Activated gamma-delta T cell (primary cell): ENCODE measurements around the gene RPLP2.

Experiments
- DNase-seq: peaks from one replicate; lab custom pipeline; 2025; lab: John Stamatoyannopoulos, UW

The RPLP2 gene

GRCh38 chr11:773830-774229 lies 35.9 kb upstream of the RPLP2 start:
- no peak for DNase-seq

DNA sequence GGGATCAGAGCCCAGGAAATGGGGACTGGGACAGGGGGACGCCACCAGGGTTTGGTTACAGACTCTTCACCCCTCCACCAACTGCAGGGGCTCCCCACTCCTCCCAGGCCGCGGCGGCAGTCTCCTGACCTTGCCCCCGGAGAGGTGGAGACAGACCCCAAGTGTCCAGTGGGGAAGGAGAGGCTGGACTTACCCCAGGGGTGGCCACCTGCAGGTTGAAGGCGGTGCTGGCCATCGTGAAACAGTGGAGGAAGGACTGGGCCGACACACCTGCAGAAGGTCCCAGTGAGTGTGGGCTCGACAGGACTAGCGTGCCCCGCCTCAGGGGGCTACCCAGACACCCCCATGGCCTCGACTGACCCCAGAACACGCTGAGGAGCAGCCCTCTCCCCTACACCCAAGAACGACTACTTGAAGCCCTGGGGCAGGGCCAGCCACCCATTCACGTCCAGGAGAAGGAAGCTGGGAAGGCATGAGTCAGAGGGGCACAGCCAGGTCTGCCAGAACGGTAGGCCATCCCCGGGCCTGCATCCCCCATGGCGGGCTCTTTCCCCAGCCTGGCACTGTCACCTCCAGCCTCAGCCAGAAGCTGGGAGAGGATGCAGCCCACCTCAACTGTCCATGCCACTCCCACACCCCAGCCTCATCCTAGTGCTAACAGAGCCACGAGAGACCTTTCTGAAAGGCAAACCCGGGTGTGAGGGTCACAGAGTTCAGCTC lies 34.7 kb upstream of the RPLP2 start:
- DNase-seq: no peak

GRCh38 chr11:776263-776560 lies 33.6 kb upstream of the RPLP2 start:
- DNase-seq: no peak

- DNase-seq: no peak
These were observed 33.0 kb upstream of the RPLP2 start for GRCh38 chr11:776561-777287.

DNA sequence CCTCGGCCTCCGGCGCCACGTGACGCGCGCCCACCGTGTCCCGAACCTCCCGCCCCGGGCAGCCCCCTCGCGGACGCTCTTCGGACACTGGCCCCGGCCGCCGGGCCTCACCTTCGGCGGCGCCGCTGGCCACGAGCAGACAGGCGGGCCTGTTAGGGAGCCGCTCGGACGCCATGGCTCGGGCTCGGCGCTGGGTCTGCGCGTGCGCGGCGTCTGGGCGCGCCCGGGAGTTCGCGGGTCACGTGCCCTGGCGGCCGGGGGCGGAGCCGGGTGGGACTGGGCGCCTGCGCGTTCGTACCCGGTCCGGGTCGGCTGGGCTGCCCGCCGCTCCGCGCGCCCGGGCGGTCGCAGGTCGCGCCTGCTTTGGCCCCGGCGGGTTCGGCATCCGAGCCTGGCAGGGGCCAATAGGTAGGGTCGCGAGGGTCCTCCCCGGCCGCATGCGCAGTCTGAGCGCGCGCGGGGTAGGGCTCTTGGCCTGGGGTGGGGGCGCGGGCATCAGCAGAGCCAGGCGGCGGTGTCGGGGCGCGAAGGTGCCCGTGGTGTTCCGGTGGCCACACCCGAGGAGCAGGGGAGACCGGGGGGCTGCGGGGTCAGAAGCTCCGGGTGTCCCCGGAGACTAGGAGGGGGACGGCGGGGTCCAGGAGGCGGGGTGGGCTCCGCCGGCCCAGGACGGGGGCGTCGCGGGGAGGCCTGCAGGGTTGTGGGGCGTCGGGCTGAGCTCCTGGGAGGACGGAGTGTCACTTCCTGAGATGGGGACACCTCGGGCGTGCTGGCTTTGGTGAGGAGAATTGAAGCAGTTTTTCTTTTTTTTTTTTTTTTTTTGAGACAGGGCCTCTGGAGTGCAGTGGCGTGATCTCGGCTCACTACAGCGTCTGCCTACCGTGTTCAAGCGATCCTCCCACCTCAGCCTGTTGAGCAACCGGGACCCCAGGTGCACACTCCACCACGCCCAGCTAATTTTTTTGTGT lies 32.2 kb upstream of the RPLP2 start, which contains the start of gene GATD1:
Gene GATD1, minus strand, starts transcription at position 200 of the 968 bp plus-strand sequence. Its CDS starts 25 bp downstream, at position 175.
- DNase-seq: peak; percentile 93

DNA sequence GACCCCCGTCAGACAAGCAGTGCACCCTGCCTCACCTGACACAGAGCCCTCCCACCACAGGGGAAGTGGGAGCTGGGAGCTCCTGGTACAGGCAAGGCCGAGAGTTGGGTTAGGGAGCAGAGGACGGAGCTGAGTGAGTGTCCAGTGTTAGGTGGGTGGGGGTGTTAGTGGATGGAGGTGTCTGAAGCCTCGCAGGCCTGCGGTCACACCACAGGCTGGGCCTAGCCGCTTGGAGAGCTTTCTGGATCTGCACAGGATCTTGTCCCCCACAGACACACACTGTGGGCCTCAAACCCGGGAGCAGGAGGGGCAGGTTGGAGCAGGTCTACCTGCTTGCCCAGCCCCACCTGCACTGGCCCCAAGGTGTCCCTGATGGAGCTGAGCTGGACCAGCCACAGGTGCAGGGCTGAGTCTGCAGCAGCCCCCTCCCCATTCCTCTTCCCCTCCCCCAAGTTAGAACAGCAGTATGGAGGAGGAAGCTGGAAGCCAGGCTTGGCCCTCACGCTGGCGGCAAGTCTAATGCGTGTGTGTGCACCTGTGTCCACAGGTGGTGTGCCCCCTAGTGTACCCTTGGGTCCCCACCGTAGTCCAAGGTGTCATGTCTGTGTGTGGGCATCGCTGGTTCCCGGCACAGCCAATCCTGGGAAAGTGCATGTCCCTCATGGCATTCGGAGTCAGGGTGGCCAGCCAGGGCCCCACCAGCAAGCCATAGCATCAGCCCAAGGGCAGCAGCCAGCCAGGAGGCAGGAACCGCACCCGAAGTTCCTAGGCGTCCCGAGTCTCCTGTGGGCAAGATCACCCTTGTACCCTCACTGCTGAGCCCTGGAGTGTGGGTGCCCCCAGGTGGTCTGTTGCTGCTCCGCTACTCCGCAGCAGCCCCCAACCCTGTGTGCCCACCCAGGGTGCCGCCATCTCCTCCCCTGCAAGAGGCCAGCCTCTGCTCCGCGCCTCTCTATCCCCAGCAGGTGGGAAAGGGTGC lies 30.5 kb upstream of the RPLP2 start:
- DNase-seq: no peak

DNA sequence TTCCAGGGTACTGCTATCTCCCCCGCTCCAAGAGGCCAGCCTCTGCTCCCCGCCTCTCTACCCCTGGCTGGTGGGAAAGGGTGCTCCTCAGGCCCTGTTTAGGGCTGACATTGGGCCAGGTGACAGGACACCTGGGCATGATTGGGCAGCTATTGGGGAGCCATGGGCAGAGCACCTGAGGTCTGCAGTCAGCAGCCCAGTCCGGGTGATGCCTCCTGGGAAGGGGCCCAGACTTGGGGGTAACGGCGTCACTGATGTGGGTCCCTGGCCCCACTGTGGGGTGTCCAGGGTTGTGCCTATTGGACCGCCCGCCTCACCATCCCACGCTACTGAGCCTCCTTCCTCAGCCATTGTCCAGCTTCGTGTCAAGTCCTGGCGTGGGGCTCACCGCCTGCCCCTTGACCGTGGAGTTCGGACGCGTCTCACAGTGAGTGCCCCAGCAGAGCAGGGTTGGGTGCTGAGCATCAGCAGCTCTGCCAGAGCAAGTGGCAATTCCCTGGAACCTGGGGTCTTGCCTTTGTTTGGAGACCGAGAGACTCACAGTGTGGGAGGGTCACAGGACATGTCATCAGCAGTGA lies 29.7 kb upstream of the RPLP2 start:
- no peak for DNase-seq

DNA sequence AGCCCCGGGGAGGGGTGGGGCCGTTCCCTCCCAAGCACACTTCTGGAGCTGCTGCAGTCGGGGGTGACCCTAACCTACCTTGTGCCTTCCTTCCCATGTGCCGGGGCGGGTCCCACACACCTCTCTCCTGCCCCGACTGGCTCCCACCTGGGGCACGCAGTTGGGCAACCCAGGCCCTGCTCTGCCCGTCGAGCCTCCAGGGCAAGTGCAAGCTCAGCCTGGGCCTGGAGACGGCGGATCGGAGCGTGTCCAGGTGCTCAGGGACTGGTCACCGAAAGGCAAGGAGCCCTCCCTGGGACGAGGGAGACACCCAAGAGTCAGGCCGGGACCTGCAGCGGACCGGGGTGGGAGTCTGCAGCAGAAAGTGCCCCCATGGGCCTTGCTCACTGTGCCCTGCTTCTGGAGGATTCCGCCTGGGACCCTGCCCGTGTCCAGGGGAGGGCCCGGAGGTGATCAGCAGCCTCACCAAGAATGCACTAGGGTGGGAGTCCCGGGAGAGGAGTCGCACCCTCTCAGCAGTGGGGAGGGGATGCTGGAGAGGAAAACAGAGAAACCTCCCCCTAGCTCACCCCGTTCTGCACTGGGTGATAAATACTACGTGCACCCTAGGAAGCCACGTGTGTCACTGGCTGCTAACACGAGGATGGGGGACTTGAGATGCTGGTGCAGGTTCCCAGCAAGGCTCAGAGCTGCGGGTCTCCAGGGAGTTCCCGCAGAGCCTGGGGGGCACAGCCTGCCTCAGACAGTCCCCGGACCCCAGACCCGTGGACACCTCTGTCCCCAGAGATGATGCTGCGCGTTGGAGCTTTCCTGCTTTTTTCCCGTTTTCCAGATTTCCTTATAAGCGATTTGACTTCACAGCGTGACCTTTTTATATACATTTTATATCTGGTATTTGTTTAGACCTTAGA lies 27.2 kb upstream of the RPLP2 start:
- no peak for DNase-seq

GRCh38 chr11:783581-784015 lies 26.2 kb upstream of the RPLP2 start:
- no peak for DNase-seq

DNA sequence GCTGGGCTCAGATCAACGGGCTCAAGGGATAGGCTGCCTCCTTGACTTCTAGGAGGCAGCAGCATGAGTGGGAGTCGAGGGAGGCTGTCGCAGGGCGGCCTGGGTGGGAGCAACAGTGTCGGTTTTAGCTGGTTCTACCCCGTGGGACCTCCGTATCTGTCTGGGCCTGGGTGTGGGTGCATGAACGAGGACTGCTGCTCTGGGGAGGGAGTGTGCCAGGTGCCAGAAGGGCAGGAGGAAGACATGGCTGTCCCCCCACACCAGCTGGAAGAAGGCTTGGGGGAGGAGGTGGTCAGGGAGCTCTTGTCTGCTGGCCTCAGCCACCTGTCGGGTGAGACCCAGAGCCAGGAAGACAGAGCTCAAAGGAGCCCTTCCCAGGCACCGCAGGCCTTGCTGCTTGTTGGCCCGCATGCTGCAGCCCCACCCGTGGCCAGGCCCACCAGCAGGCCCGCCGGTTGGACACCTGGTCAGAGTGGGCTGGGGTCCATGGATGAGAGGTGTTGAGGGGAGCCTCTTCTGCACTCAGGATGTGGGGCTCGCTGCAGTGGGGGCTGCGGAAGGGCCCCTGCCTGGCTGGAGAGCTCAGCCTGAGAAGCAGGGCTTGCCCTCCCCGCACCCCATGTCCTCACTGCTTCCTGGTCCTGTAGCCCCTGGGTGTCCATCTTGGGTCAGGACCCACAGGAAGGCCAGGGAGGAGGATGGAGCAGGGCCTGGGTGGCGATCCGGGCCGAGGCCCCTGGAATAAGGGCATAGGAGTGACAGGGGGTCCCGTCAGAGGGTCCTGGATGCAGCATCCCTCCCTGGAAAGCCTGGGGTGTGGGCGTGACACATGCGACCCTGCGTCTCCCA lies 23.3 kb upstream of the RPLP2 start:
- DNase-seq: no peak

DNA sequence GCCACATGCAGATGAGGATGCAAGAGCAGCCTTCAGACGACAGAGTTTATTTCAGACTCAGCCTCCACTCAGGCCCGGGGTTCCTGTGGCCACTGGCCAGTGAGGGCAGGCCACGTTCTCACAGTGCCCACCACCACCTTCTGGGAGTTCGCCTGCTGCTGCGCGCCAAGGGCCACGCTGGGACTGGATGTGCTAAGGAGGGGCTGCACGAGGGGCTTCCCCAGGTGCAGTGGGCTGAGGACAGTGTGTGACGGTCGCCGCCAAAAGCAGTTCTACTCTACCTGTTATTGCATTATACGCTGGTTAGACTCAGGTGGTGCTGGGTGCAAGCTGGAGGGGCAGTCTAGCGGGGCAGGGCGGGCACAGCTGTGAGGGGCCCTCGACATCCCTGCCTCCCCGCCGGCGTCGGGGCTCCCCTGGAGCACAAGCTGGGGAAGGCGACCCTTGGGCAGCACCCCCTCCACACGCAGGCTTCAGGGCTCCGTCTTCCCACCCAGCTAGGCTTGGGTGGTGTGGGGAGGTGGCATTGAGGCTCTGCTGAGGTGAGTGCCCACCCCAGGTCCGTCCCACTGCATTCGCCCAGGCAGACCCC lies 22.6 kb upstream of the RPLP2 start:
- no peak for DNase-seq

GRCh38 chr11:788009-788640 lies 21.6 kb upstream of the RPLP2 start:
- no peak for DNase-seq

DNA sequence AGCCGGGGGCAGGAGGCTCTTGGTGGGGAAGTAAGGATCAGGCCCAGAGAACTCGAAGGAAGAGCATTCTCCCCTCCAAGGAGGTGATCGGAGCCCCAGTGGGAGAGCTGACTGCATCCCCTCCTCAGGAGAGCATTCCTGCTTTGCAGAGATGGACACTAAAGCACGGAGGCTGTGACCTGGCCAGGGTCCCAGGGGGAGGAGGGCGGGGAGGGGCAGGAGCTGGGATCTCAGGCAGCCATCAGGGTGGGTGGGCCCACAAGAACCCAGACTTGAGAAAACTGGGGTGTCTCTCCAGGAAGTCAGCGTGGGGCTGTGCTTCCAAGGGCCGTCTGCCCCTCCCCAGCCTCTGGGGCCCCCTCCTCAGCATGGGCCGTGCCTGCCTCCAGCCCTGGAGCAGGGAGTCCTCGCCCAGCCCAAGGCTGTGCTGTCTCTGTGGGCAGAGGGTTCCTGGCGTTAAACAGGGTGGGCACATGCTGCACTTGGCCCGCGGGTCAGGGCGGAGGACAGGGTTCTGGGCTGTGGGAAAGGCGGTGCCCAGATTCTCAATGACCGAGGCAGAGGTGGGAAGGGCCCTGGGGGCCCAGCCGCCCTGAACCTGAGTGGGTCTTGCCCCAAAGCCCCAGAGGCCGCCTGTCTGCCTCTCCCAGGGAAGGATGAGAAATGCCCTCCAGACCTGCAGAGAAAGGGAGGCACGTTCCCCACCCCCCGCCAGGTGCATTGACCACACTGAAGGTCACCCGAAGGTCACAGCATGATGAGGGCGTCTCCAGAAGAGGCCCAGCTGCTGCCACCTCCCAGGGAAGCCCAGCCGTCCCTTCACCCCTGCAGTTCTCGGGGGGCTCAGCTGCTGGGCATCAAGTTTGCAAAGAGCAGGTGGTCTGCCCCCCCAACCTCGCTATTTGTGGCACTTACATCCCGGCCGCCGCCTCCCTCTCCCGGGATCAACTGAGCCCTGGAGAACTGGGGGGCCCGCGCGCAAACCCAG lies 20.5 kb upstream of the RPLP2 start:
- no peak for DNase-seq

GRCh38 chr11:789943-790342 lies 19.8 kb upstream of the RPLP2 start, which contains the start of gene CEND1:
Gene CEND1, minus strand, starts transcription at chr11:790090. Its CDS starts 1,514 bp downstream, at chr11:788576.
- DNase-seq: no peak

GRCh38 chr11:790721-791564 lies 18.8 kb upstream of the RPLP2 start:
- DNase-seq: no peak
